Breast epithelium (tissue), 4 donors: ENCODE data around the gene WBP11. TPM values are rescaled to one million over a fixed set of nuclear protein-coding genes. Genes with fewer than 3 reads are reported as not detected.
A peak's percentile ranks its signal among the peaks of the same experiment; 100 is the strongest.

Experiments
- DNase-seq, 2 donors: peaks; one replicate each; pipeline ENCODE4 v3.0.0-alpha.2; 2019; ENCODE audit warnings: low spot score in 2 of 2
- H3K27ac ChIP-seq, 2 donors: fragments of 200-600 bp; sonication (generic) in 1 of 2; one replicate each; pipeline ENCODE4 v1.5.1; 2016 to 2019; ENCODE audit warnings: mild to moderate bottlenecking in 1 of 2
- H3K27me3 ChIP-seq, 2 donors: fragments of 200-600 bp; sonication (generic) in 1 of 2; one replicate each; pipeline versions ENCODE4 v1.5.1 to v1.6.0; 2017 to 2019; ENCODE audit warnings: control low read depth in 1 of 2, mild to moderate bottlenecking in 1 of 2
- H3K36me3 ChIP-seq: fragments of 200-600 bp; one replicate; pipeline ENCODE4 v1.5.1; 2019
- H3K4me1 ChIP-seq, 2 donors: fragments of 200-600 bp; sonication (generic); one replicate each; pipeline ENCODE4 v1.5.1; 2016 to 2019; ENCODE audit warnings: control low read depth in 1 of 2
- H3K4me3 ChIP-seq, 3 donors: fragments of 200-600 bp; sonication (generic); 1 replicate in 2 of 3; 2 replicates in 1 of 3; pipeline ENCODE4 v1.5.1; 2016 to 2019; ENCODE audit warnings: mild to moderate bottlenecking in 3 of 3, moderate library complexity in 2 of 3
- H3K9me3 ChIP-seq, 2 donors: fragments of 200-600 bp; sonication (generic) in 1 of 2; one replicate each; pipeline ENCODE4 v1.5.1; 2016 to 2019; ENCODE audit warnings: control low read depth in 1 of 2
- POLR2A ChIP-seq: fragments of 450-650 bp; IDR thresholded peaks from one replicate; pipeline ENCODE4 v1.6.1; 2016; ENCODE audit warnings: antibody characterized with exemption, mild to moderate bottlenecking, moderate library complexity
- POLR2AphosphoS5 ChIP-seq, 3 donors: sonication (generic); formaldehyde crosslinking; IDR thresholded peaks; one replicate each; pipeline ENCODE4 v1.6.1; 2017; ENCODE audit warnings: antibody characterized with exemption in 3 of 3
- intact Hi-C: fragments of 100-400 bp; cut with DNase I; formaldehyde crosslinking; loops from one replicate; pipeline ENCODE4 v1.15.1; 2023; ENCODE audit warnings: low total_unique reads
- total RNA-seq, 3 donors: library from RNA; depleted of rRNA; stranded (reverse); fragments of >200 nt; gene quantifications; one replicate each; pipeline ENCODE4 v1.1.0, GENCODE V29; 2016
- TF ChIP-seq, protein P1 (sequence below), 3 donors: fragments of 450-650 bp; IDR thresholded peaks; one replicate each; pipeline ENCODE4 v1.5.1; 2016 to 2017; ENCODE audit warnings: antibody characterized with exemption in 3 of 3, mild to moderate bottlenecking in 3 of 3, moderate library complexity in 3 of 3

The WBP11 gene
- total RNA-seq, 3 donors from 2014 or later = 20.3 to 22.8 (median 22.1) TPM

DNA sequence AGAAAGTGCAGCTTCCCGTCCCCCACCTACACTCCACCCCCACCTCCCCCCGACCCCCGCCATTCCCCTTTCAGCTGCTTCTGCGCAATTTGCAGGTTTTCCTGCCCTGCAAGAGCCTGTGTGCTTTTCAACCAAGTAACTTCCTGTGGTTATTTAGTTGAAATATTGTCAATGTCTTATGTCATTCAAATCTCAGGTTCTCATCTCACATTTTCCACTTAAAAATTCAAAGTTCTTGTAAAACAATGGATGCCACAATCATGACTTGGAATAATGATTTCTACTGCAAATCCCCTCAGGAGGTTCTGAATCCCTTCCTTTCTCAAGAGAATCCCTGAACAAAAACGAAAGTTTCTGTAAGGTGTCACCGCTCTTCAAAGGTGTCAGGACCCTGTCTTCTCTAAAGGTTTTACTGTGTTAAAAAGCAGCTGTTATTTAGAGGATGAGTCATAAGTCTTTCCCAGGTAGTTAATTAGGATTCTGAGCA lies 31.6 kb downstream of the WBP11 start:
- TF ChIP-seq POLR2AphosphoS5 (IDR thresholded peaks at IDR 0.05) (no peak), POLR2A (no peak)
- TF ChIP-seq, protein P1, sequence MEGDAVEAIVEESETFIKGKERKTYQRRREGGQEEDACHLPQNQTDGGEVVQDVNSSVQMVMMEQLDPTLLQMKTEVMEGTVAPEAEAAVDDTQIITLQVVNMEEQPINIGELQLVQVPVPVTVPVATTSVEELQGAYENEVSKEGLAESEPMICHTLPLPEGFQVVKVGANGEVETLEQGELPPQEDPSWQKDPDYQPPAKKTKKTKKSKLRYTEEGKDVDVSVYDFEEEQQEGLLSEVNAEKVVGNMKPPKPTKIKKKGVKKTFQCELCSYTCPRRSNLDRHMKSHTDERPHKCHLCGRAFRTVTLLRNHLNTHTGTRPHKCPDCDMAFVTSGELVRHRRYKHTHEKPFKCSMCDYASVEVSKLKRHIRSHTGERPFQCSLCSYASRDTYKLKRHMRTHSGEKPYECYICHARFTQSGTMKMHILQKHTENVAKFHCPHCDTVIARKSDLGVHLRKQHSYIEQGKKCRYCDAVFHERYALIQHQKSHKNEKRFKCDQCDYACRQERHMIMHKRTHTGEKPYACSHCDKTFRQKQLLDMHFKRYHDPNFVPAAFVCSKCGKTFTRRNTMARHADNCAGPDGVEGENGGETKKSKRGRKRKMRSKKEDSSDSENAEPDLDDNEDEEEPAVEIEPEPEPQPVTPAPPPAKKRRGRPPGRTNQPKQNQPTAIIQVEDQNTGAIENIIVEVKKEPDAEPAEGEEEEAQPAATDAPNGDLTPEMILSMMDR (IDR thresholded peaks at IDR 0.05) = no peak
- no peak for DNase-seq
- H3K36me3 ChIP-seq = no peaks in the 10 kb centered on the region
- no peaks in the 10 kb centered on the region for H3K9me3 ChIP-seq
- peak overlapping the region; percentile 73 to 88 (median 78) for H3K4me3 ChIP-seq
- H3K27ac ChIP-seq = peak overlapping the region; percentile 95
- peaks cover 0 to 7% of the 10 kb centered on the region in 2 donors for H3K4me1 ChIP-seq
- intact Hi-C loops = no loop called here
- no peaks in the 10 kb centered on the region for H3K27me3 ChIP-seq

DNA sequence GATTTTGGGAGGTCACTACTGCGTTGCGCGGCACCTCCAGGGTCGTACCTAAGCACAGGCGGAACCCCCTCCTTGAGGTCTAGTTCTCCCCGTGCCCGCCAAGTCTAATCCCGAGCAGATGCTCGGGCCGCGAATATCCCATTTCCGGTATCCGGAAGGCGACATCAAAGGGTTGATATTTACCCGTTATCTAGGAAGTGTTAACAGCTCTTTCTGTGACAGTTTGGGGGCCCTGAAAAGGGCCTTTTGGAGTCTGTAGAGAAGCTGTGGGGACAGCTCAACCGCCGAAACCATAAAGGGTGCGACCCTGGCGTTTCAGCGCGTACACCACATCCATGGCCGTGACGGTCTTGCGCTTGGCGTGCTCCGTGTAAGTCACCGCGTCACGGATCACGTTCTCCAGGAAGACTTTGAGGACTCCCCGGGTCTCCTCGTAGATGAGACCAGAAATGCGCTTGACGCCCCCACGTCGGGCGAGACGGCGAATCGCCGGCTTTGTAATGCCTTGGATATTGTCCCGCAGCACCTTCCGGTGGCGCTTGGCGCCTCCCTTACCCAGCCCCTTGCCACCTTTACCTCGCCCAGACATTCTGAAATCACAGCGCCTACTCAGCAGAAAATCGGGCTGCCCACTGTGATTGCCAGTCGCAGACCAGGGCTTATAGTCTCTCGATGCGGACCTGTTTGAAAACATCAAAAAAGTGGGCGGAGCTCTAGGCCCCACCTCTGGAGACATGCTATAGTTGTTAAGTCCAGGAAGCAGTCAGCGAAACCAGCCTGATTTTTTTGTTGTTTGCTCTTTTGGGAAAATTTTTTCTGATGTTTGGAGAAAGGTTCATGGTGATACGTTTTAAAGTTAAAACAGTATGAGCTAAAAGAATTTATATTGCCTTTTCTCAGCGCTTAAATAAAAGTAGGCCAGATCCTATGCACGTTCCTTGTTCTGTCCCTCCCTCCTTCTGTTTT lies 32.5 kb downstream of the WBP11 start:
- H3K4me1 ChIP-seq = no peaks in the 10 kb centered on the region
- H3K36me3 ChIP-seq = no peaks in the 10 kb centered on the region
- peak overlapping the region; percentile 73 to 88 (median 78) for H3K4me3 ChIP-seq
- intact Hi-C loops = no loop called here
- DNase-seq = peak; percentile 96 to 97
- peak overlapping the region; percentile 95 for H3K27ac ChIP-seq
- H3K9me3 ChIP-seq = peaks cover 0 to 7% of the 10 kb centered on the region in 2 donors
- TF ChIP-seq POLR2AphosphoS5 (IDR thresholded peaks at IDR 0.05) (peak; percentile 98 to 99 (median 99)), POLR2A (peak; percentile 95)
- TF ChIP-seq, protein P1 (IDR thresholded peaks at IDR 0.05) = peak in 1 of 3 donors; percentile 8
- H3K27me3 ChIP-seq = no peaks in the 10 kb centered on the region

DNA sequence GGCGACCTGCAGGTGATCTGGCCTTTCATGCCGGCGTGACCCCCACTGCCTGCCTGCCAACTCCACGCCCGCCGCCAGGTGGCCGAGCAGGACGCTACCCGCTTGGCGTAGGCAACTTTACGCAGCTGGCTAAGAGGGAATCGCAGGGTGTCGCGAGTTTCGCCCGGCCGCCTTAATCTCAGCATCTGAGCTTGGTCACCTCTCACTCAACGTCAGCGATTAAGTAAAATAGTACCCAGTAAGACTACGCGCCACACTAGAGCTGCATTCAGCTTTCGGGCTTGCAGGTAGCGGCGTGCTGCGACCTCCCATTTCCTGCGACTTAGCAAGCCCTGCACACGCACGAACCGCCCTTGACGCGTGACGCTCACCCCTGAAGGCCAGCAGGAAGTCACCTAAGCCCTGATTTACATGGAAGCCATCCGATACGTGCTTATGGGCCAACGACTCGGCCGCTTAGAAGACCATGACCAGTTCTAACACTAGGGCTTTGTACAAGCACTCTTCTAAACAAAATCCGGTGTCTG lies 33.2 kb downstream of the WBP11 start:
- peak; percentile 75 to 89 for DNase-seq
- no peaks in the 10 kb centered on the region for H3K4me1 ChIP-seq
- H3K27me3 ChIP-seq = no peaks in the 10 kb centered on the region
- TF ChIP-seq POLR2AphosphoS5 (IDR thresholded peaks at IDR 0.05) = peak; percentile 61 to 78 (median 70)
- peak; percentile 20 for TF ChIP-seq POLR2A
- TF ChIP-seq, protein P1 (IDR thresholded peaks at IDR 0.05) = peak; percentile 83 to 96 (median 88)
- no peaks in the 10 kb centered on the region for H3K36me3 ChIP-seq
- peaks cover 0 to 11% of the 10 kb centered on the region in 2 donors for H3K9me3 ChIP-seq
- intact Hi-C loops = no loop called here
- H3K27ac ChIP-seq = peak overlapping the region; percentile 95
- peak overlapping the region; percentile 73 to 88 (median 78) for H3K4me3 ChIP-seq

DNA sequence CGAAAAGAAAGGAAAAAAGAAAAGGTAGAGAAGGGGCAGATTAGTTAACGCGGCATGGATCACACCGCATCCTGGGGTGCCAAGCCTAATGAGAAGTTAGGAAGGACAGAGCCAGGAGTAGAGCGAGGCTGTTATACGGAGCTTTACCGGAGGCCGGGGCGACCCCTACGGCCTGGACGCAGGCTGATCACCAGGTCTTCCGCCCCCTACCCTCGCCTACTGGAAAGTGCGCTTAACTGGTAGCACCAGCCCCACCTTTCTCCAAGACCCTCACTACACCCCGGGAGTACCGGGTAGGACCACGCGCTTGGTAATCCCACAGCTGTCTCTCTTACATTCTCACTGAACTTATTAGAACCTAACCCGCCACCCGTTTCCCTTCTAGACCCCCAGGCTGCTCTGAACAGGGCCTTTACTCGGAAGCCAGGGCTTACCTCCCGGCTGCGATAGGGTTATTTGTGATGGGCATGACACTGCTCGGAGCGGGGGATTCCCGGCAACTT lies 33.8 kb downstream of the WBP11 start:
- Histone ChIP-seq H3K27ac (peak overlapping the region; percentile 95), H3K36me3 (no peaks in the 10 kb centered on the region), H3K4me1 (no peaks in the 10 kb centered on the region), H3K27me3 (no peaks in the 10 kb centered on the region), H3K9me3 (peaks cover 0 to 11% of the 10 kb centered on the region in 2 donors), H3K4me3 (peak overlapping the region; percentile 73 to 88 (median 78))
- peak in 1 of 2 donors; percentile 30 for DNase-seq
- no peak for TF ChIP-seq POLR2AphosphoS5 (IDR thresholded peaks at IDR 0.05)
- TF ChIP-seq, protein P1 (IDR thresholded peaks at IDR 0.05) = no peak
- TF ChIP-seq POLR2A = no peak
- intact Hi-C loops = no loop called here
